ENCODE measurements around the gene RTP2.
A peak's percentile ranks its signal among the peaks of the same experiment; 100 is the strongest.

- TF ChIP-seq, protein P1, sequence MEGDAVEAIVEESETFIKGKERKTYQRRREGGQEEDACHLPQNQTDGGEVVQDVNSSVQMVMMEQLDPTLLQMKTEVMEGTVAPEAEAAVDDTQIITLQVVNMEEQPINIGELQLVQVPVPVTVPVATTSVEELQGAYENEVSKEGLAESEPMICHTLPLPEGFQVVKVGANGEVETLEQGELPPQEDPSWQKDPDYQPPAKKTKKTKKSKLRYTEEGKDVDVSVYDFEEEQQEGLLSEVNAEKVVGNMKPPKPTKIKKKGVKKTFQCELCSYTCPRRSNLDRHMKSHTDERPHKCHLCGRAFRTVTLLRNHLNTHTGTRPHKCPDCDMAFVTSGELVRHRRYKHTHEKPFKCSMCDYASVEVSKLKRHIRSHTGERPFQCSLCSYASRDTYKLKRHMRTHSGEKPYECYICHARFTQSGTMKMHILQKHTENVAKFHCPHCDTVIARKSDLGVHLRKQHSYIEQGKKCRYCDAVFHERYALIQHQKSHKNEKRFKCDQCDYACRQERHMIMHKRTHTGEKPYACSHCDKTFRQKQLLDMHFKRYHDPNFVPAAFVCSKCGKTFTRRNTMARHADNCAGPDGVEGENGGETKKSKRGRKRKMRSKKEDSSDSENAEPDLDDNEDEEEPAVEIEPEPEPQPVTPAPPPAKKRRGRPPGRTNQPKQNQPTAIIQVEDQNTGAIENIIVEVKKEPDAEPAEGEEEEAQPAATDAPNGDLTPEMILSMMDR (IDR thresholded peaks at IDR 0.05) = peak; percentile 87 to 97 (median 92)
- TF ChIP-seq POLR2A (IDR thresholded peaks at IDR 0.05) = no peak
These were observed 38.4 kb upstream of the RTP2 start for GRCh38 chr3:187740421-187741399.

All from thyroid gland (tissue), 4 donors.